ENCODE measurements around the gene PRKCA.
"Not testable (repeated sequence)": the region's sequence is repeated elsewhere in the genome, so short reads cannot be mapped to it uniquely, and the experiment has no call there.

The PRKCA gene

DNA sequence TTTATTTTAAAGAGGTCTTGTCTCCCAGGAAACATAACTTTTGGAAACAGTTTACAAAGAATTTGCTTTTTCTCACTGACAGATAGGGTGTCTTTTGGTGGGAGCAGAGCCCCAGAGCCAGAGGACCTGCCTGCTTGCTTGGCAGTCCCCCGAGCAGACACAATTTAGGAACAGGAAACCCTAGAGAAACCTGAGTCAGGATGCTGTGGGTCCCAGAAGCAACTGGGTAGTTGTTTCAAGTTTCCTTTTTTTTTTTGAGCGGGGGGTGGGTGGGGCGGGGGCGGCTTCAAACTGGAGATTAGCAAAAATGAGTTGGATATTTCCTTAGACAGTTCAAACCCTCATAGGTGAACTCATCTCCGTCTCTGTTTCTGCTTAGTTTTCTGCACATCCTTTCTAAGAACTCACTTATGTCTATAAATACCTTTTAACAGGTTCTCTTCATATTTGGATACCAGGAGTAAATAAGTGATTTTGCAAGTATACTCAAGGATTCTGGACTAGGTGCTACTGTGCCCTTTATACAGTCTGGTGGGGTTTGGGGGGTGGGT lies 135.1 kb downstream of the PRKCA start:
- DNase-seq (ENCODE audit: low read depth in 3 of 3): peak in 1 of 3 experiments; percentile 18

DNA sequence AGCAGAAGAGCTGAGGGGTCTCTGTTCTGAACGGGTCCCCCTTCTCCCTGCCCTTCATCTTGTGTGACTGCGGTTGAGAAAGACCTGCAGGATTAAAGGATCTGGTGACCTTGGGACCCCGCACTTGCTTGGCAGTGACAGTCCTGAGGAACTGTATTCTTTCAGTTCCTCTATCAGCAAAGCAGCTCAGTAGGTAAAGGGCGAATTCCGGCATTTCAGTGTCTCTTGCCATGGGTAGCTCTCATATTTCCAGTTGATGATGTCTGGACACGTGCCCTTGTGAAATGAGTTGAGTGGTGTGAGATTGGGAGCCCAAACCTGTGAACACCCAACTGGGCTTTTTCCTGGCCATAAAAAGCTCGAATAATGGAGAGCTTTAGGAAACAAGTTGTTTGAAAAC lies 135.7 kb downstream of the PRKCA start:
- no peak for DNase-seq (ENCODE audit: low read depth in 3 of 3)

DNA sequence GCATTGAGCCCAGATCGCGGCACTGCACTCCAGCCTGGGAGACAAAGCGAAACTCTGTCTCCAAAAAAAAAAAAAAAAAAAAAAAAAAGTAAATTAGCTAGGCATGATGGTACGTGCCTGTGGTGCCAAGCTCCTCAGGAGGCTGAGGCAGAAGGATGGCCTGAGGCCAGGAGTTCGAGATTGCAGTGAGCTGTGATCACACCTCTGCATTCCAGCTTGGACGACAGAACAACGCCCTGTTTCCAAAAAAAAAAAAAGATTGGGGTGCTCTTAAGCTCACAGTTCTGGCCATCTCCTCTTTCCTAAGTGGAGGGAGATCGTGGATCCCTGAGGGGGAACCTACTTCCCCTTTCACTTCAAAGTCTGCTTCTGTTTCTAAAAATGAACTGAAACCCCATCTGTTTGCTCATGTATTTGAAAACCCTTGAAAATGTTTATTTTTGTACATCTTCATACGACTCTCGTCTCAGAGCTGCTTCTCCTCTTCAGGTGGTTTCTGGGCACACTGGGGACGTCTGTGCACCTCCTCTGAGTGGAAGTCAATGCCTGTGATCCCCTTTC lies 138.8 kb downstream of the PRKCA start:
- DNase-seq (ENCODE audit: low read depth in 3 of 3): no peak

DNA sequence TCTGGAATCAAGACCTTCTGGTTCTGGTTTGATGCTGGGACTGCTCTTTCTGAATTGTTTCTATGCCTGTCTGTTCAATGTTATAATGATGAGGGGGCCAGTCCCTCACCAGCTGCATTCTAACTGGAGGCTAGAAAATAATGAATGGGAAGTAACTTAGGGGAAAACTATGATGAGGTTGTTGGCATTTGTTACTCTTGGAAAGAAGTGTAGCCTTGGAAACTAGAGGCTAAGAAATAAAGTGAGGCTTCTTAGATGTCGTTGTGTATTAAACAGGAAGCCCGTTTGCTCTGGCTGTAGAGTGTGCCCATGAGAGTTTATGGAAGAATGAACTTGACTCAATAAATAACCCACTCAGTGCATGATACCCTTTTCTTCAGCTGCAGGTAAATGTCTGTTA lies 140.8 kb downstream of the PRKCA start:
- no peak for DNase-seq (ENCODE audit: low read depth in 3 of 3)

DNA sequence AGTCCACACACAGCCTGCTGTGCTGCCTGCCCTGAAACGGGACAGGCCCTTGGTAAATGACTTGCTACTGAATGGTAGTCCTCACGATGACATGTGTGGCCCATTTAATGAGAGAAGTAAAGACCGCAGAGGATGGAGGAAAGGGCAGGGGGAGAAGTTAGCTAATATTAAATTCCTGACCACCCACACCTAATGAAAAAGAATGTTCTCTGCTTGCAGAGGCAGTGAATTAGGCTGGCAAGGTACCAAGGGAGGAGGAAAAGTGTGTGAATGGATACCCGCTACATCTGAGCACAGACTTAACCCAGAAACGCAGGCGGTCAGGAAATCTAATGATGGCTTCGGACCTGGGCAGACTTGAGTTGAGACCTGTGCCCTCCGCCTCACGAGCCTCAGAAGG lies 141.2 kb downstream of the PRKCA start:
- DNase-seq (ENCODE audit: low read depth in 3 of 3): no peak

DNA sequence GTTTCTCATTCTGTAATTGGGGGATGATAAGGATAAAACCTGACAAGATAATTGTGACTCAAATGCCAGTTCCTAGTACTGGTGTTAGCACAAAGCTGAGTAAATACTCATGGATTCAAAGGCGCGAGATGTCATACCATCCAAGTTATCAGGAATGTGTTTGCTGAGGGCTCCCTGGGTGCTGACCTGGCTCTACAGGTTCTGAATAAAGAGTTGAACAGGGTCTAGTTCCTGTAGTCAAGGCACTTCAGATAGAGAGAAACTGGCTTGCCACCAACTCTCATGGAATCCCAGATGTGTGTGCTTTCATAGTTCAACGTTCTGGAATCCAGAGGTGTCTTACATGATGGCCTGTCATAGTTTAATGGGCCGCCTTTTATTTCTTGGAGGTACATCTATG lies 141.6 kb downstream of the PRKCA start:
- no peak for DNase-seq (ENCODE audit: low read depth in 3 of 3)

DNA sequence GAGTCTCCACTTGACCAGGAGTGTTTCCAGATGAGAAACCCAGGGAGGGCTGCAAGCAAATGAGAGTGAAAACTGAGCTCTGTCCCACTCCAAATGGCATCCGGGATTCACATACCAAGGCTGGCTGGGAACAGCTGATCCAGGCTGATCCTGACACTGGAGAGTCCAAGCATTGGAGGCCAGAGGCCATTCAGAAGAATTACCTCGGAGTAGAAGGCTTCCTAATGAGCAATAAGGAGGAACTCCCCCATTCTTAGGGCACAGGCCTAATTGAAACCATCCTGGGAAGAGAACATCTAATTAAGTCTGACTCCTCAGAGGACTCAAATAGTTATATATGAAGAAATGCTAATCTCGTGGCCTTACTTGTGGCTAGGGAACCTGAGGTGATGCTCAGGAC lies 142.8 kb downstream of the PRKCA start:
- DNase-seq (ENCODE audit: low read depth in 3 of 3): no peak

DNA sequence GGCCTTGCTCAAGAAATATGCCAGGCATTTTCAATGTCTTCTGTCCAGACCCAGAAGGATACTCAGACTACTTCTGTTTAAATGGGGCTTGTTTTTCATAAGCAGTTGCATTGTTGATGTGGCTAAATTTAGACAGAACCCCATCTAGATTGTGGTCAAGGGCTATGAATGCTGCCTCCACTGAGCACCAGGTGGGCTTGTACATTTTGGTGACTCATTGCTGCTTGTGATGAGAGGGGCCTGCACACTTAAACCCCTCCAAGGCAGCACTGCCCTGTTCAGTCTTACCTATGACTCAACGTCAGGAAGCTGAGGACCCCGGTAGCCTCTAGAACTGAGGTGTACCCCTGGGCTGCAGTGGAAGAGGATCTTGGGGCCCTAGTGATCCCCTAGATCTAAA lies 144.0 kb downstream of the PRKCA start:
- DNase-seq (ENCODE audit: low read depth in 3 of 3): no peak

DNA sequence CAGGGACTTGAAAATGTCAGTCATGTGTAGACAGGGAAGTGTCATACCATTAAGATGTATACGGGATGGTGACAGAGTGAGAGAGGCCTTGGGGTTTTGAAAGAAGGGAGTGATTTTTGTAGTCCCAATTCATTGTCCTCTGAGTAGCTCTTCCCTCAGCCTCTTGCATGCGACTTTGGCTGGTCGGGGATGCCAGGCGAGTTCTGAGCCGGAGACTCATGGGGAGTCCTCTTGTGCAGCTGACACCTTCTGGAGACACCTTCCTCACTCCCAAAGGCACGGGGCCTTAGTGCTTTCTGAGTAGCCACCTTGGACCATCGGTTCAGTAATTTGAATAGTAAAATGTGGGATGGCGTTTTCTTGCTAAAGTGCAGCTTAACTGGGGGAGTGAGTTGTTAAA lies 144.7 kb downstream of the PRKCA start:
- DNase-seq (ENCODE audit: low read depth in 3 of 3): no peak

DNA sequence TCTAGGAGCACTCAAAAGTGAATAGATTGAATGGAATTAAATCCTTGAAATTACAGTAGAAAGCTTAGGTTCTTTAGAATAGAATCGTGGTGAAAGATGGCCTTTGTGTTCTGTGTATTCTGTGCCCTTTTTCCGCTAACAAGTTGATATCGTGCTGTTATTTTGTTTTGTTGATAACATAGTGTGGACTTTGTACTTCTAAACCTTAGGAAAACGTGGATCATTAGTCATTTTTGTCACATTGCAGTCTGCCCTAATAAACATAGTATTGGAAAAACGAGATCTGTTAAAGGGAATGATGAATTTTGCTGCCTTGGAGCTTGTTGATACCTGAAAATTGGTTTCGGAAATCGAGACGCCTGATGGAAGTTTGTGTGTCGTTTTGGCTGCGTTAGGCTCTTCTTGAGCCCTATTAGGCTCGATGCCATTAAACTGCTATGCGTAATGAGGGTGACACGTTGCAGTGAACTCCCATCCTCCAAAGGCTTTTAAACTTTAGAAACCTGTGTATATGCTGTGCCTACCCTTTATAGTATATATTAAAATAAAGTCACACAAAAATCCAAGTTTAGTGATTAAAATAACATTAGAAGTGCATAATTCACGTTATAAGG lies 145.7 kb downstream of the PRKCA start:
- DNase-seq (ENCODE audit: low read depth in 3 of 3): no peak

DNA sequence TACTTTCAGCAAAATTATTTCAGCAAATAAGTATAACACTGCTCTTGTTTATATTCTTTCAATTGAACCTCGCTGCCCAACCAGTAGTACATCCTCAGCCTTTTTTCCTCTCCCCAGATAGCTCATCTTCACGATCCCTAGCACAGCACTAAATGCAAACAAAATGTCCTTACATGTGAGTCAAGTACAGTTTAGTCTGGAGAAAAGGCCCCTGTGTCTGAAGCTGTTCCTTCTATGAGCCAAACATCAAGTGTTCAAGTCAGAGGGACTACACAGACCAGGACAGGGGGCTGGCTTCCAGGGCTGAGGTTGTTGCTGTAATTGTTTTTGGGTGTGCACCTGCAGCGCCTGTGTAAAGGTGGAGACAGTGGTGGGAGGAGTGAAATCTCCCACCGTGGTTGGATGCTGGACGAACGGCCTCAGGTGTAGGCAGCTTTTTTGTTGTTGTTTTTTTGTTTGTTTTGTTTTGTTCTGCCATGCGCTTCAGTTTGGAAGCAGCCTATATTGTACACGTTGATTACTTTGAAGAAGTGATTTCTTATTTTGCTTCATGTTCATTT lies 147.1 kb downstream of the PRKCA start:
- no peak for DNase-seq (ENCODE audit: low read depth in 3 of 3)

DNA sequence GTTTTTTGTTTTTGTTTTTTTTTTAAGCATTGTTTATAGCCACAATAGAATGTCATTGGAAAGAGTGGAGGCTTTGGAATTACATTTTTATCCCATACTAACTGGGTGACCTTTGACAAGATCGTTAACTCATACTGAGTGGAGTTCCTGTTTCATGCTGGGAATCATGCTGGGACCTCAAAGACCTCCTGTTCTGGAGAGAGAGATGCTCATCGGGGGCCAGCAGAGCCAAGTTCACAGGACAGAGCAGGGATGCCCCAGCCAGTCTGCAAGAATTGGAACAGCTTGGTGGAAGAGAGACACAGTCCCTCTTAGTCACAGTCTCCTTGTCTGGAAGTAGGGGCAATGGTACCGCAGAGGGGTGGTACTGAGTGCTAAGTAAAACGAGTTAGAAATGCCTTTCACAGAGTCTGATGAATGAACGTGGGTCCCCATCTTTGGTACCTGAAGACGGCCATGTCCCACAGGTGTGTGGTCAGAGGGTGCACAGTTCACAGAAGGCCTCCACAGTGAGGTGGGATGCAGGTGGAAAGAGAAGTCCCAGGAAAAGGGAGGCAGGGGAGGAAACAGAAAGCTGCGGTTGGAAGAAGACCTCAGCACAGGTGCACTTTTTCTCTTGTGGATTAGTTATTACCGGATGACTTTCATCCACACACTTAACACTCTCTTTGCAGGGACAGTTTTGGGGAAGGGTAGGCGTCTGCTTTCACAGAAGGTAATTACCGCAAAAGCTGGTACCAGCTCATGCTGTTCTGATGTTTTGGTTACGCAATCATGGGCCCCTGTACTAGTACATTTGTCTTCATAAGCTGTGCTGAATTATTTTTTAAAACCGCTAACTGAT lies 147.8 kb downstream of the PRKCA start:
- DNase-seq (ENCODE audit: low read depth in 3 of 3): no peak

DNA sequence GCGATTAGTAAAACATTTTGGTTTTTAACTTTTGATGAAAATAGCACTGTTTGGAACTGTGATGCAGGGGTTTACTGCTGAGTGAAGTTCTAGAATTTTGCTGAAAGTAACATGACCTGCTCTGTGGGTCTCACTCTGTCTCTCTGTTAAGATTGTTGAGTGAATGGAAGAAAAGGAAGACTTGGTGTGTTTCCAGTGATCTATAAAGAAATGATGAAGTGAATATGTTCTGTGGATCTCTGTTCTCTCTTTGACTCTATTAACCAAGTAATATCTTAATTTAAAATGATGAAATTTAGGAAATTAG lies 148.4 kb downstream of the PRKCA start:
- no peak for DNase-seq (ENCODE audit: low read depth in 3 of 3)

DNA sequence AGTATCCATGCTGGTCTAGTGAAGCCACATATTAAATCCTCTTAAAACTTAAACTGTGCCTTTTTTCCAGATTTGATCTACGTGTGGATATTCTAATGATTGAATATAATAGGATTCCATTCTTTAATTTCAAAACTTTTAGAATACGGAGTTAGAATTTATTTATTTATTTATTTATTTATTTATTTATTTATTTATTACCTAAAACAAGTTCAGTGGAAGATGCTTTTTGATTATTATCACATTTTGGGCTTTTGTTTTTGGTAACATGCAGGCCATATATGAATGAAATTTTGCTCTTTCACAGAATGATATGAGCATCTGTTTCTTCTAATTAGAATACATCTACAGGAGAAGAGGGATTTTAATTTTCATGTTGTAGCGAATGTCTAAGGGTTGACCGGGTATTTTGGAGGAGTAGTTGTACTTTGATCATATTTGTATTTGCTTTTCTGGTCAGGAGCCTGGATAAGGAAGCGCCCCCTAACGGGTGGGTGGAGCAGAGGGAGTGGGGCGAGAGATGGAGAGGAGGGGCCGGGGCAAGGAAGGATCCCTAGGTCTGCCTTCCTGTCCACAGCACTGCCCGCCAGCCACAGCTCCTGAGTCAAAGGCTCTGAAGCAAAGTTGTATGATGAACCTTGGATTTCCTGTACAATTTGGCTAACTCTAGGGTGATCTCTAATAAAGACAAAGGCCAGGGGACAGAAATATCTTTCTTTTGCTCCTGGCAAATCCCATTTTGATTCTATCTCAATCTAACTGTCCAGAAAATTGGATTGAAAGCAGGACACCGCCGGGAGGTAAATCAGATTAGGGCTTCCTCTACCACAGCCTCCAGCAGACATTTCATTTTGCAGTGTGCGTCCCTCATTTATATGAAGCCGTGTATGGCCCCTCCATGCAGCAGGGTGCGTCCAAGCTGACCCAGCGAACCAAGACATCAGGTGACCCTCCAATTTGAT lies 149.1 kb downstream of the PRKCA start:
- DNase-seq (ENCODE audit: low read depth in 3 of 3): no peak

DNA sequence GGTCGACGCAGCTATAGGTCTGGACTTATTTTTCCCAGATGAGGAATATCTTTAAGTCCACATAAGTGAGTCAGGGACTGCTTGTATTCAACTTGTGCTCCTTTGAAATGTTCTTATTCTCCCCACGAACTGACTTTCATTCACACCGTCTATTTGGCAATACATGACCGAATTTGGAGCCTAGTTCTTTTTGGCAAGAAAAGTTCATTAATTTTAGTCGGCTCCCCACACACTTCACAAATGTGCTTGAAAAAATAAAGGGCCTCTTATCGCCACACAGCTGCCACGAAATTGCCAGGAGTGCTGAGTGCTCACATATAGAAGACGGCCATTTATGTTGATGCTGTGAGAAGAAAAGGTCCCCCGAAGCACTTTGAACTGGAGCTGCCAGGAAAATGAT lies 152.6 kb downstream of the PRKCA start:
- DNase-seq (ENCODE audit: low read depth in 3 of 3): no peak

DNA sequence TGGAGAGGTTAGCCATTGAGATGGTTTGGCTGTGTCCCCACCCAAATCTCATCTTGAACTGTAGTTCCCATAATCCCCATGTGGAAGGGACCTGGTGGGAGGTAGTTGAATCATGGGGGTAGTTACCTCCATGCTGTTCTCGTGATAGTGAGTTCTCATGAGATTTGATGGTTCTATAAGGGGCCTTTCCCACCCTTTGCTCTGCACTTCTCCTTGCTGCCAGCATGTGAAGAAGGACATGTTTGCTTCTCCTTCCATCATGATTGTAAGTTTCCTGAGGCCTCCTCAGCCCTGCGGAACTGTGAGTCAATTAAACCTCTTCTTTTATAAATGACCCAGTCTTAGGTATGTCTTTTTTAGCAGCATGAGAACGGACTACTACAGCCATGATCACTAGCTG lies 155.1 kb downstream of the PRKCA start:
- not testable (repeated sequence) for DNase-seq (ENCODE audit: low read depth in 3 of 3)

DNA sequence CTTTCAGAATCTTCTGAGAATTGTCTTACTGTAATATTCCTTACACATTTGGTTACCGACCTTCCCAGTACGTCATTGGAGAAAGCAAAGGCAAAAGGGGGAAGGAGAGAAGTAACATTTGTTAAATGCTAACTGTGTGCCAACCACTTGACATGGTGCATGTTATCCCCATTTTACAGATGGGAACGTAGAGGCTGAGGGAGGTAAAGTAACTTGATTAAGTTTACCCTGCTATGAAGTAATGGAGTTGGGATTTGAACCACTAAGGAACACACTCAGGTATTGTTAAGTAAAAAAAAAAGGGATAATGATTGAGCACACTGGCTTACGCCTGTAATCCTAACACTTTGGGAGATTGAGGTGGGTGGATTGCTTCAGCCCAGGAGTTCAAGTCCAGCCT lies 156.4 kb downstream of the PRKCA start:
- no peak for DNase-seq (ENCODE audit: low read depth in 3 of 3)

DNA sequence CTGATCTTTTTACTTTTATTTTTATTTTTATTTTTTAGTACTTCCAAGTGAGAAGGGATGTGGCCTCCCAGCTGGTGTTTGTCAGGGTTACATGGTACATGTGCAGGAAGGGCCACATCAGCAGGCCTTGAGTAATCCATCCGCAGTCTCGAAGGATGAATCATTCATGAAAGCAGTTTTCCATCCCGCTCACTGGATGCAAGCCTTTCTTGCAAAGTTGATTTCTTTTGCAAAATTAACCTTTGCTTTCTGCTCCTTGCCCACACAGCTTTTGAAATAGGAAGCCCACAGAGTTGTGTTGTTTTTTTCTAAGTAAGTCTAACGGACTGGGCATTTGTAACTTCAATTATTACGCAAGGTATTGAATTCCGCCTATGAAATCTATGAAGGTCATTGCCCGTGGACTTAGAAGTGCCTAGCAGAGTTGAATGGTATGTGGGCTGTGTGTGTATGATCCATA lies 157.4 kb downstream of the PRKCA start:
- peak in 1 of 3 experiments; percentile 18 for DNase-seq (ENCODE audit: low read depth in 3 of 3)

DNA sequence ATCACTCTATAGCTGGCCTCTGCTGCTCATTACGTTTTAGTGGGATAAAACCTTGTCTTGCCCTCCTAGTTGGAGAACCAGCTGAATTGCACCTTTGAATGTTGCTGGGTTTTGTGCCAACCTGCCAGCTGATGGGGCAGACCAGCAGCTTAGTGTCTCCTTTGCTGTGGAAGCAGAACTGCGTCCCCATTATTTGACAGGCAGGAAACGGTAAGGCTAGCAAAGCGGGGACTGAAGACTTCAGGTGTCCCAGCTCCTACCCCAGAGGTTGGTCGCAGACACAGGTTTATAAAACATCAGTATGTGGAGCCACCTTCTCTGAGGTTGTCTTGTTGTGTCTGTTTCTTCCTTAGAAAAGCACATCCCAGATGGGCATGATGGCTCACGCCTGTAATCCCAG lies 158.1 kb downstream of the PRKCA start:
- no peak for DNase-seq (ENCODE audit: low read depth in 3 of 3)

DNA sequence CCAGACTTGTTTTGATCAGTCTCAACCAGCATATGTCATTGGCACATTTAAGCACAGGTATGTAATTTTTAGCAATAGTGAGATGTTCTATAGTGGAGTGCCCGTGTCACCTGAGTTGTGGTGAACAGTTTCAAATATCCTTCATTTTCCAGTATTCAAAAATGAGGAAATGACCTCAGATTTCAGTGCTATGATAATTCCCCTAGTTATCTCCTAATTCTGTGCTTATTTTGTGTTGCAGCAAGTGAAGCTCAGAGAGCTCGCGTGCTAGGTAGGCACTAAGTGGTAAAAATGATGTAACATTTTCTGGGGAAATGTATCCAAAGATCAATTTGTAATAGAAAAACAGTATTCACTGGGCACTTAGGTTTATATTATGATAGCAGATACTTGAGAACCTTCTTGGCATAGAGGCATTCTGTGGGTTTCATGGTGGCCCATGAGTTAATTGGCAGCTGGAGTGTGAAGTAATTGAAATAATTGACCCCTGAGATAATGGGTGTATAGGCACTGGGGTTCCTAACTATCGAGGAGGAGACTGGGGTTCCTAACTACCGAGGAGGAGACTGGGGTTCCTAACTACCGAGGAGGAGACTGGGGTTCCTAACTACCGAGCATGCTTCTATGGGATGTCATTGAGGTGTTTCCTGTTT lies 159.1 kb downstream of the PRKCA start:
- DNase-seq (ENCODE audit: low read depth in 3 of 3): no peak

DNA sequence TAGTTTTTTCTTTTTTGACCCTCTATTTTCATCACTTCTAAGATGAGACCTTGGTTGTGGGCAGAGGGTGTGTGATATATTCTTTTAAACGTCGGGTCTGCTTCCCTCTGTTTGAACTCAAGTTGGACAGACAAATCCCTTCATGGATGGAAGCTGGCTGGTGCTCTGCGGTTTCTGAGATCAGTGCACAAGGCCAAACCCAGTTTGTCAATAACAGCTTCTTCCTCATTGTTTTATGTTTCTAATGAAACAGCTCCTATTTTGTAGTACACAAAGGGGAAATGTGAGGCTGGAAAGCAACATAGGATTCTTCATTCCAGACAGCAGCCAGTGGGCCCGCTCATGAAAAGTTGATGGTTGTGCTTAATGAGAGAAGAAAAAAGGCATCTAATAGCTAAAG lies 159.6 kb downstream of the PRKCA start:
- no peak for DNase-seq (ENCODE audit: low read depth in 3 of 3)
